Right hindlimb (tissue), 1 donor: ENCODE measurements around the gene HIKESHI.
"Not testable (repeated sequence)": the region's sequence is repeated elsewhere in the genome, so short reads cannot be mapped to it uniquely, and the experiment has no call there.

Experiments used
- DNase-seq: peaks from one replicate; pipeline ENCODE4 v3.0.0-alpha.2; 2018

The HIKESHI gene, protein sequence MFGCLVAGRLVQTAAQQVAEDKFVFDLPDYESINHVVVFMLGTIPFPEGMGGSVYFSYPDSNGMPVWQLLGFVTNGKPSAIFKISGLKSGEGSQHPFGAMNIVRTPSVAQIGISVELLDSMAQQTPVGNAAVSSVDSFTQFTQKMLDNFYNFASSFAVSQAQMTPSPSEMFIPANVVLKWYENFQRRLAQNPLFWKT

GRCh38 chr11:86302092-86302793 is at the start of gene HIKESHI:
Gene HIKESHI, plus strand, starts transcription at chr11:86302240. Its CDS starts 209 bp downstream, at chr11:86302449.
- peak; percentile 99 for DNase-seq

DNA sequence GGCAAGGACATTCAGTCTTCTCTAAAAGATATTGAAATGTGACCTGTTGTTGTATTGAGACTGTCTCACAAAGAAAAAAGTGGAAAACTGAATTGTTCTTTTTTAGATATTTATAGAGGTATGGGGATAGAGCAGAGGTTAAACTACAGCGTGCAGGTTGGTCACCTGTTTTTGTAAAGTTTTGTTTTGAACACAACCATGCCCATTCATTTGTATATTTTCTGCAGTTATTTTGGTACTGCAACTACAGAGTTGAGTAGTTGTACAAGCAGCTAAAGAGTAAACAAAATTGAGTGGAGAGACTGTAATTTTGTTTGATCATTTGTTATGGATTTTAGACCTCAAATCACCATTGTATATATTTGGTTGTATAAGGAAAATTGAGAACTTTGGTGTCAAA is 46.1 kb upstream of the HIKESHI start:
- no peak for DNase-seq

GRCh38 chr11:86256608-86257007 is 45.4 kb upstream of the HIKESHI start:
- DNase-seq: no peak

DNA sequence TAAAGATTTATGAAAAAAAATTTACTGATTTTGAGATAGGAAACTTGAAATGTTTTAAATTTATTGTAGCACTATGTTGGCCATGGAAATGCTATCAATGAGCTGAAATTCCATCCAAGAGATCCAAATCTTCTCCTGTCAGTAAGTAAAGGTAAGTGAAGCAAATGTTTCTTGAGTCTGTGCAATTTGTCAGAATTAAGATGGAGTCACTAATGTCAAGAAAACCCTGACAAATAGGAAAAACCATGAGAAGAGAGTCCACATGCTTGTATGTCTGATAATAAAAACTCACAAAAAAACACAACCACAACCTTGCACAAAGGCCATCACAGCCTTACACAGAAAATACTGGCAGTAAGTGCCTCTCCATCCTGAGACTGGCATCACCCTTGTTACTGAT is 44.6 kb upstream of the HIKESHI start:
- DNase-seq: no peak

DNA sequence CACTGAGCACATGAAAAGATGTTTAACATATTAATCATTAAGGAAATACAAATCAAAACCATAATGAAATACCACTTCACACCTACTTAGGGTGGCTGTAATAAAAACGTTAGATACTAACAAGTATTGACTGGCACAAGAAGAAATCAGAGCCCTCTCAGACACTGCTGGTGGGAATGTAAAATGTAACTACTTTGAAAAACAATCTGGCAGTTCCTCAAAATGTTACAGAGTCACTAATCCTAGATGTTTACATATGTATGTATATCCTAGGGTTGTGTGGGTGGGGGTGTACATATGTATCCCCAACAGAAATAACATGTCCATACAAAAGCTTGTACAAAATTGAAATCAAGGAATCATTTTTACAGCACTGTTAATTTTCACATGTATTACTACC is 42.3 kb upstream of the HIKESHI start:
- DNase-seq: no peak

- no peak for DNase-seq
These were observed 40.7 kb upstream of the HIKESHI start for GRCh38 chr11:86261328-86261727.

DNA sequence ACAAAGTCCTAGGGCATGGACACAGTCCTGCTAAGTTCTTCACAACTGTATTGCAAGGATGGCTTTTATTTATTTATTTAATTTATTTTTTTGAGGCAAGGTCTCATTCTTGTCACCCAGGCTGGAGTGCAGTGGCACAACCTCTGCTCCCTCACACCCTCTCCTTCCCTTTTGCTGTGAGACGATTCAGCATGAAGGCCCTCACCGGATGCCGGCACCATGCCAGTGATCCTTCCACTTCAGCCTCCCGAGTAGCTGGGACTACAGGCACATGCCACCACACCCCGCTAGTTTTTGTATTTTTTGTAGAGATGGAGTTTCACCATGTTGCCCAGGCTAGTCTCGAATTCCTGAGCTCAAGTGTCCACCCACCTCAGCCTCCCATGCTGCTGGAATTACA is 39.7 kb upstream of the HIKESHI start:
- no peak for DNase-seq

GRCh38 chr11:86264649-86265048 is 37.4 kb upstream of the HIKESHI start:
- DNase-seq: no peak

DNA sequence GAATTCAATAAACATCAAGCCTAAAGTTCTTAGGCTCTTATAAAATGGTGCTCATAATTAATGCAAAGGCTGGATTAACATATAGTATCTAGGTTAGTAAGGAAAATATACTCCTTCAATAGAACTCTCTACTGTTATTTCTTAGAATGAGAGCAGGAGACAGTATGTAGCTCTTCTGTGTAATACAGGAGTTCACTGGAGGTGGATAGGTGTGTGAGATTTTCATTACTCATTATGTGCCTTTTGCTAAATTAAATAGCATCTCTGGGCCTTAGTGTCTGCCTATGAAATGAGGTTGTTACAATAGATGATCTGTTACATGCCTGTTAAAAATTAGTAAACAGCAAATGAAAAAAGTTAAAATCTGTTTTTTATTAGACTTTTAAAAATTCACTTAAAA is 36.8 kb upstream of the HIKESHI start:
- no peak for DNase-seq

DNA sequence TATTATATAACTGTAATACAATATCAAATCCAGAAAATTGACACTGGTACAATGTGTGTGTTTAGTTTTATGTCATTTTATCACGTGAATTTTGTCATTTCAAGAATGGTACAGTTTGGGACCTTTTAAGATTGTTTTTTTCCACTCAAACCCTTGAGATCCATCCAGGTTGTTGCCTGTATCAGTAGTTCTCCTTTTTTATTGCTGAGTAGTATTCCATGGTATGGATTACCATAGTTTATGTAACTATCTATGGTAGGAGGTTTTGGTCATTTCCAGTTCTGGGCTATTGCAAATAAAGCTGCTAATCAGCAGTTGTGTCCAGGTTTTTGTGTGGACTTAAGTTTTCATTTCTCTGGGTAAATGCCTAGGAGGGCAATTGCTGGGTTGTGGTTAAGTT is 32.4 kb upstream of the HIKESHI start:
- no peak for DNase-seq

DNA sequence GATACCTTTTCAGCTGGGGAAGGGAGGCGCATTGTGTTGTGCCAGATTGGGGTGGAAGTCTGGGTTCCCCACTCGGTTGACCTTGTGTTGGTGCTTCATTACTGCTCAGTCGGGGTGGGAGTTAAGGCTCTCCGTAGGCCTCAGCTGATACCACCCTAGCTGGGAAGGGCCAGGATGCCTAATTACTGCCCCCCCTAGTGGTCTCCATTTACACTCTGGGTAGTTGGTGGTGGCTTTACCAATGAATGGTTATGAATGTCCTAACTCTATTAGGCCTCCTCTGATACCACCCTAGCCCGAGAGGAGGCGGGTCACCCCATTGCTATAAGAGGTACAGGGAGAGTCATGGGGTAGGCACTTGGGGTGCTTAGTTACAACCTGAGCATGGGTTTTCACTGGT is 27.5 kb upstream of the HIKESHI start:
- no peak for DNase-seq

- no peak for DNase-seq
These were observed 27.0 kb upstream of the HIKESHI start for GRCh38 chr11:86274999-86275398.

DNA sequence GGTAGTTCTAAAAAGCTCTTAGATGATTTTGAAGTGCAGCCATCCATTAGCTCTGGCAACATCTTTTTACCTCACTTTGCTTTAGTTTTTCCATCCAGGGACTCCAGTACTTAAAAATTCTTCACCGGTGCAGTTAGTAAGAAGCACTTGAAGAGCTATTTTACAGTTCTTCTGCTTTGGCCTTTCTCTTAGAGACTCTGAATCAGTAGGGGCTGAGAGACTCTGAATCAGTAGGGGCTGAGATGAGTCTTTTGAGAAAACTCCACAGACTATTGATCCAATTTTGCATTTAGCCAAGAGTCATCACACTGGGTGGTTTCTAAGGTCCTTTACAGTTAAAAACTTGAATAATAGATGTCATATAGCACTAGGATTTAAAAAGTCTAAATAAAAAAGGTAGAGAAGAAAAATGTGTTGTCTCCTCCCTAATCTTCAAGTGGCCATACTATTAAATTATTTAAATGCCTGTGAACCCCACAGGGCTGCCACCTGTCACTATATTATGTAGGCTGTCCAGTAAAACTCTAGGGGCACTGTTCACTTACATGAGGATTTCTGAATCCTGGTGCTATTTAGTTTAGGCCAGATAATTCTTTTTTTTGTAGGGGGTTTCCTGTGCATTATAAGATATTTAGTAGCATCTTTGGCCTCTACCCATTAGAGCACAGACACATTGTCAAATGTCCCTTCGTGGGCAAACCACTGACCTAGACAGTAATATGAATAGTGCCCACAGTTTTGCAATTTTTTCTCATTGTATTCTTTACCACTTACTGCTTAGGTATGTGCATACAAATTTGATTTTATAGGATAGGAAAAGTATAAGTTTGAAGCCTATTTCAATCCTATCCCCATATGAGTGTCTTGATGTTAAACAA is 26.3 kb upstream of the HIKESHI start:
- DNase-seq: no peak

DNA sequence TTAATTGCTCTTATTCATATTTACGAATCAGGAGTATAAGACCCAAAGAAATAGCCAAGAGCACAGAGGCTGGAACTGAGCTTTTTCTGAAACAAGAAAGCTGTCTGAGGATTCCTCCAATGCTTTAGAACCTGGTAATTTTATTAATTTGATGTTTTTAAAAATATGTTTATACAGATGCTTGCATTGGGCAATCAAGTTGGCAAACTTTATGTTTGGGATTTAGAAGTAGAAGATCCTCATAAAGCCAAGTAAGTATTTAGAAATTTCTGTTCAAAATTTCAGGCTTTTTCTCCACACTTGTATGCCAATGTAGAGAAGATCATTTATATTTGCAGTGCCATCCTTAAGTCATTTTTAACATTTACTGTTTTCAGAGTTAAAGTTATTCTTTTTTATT is 24.3 kb upstream of the HIKESHI start:
- no peak for DNase-seq

DNA sequence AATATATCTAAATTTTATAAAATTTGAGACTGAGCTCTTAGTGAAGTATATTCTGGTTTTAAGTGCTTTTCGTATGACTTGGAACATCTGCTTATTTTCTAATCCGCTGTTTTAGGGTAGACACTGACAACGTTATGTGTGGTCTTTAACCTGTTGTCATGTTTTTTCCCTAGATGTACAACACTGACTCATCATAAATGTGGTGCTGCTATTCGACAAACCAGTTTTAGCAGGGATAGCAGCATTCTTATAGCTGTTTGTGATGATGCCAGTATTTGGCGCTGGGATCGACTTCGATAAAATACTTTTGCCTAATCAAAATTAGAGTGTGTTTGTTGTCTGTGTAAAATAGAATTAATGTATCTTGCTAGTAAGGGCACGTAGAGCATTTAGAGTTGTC is 23.8 kb upstream of the HIKESHI start:
- DNase-seq: no peak

DNA sequence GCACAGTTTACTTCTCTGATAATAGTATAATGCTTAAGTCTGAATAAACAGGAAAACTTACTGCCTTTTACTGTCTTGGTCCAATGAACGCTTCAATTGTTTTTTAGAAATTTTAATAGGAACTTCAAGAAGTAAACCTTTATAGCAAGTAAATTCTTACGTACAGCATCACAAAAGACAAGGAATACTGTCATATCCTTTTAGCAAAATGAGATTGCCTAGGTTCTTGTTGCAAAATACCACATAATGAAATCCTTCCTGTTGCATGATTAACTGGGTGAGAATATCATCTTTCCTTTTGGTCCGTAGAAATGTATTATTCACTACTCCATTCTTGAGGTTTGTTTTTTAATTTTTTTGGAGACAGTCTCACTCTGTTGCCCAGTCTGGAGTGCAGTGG is 22.3 kb upstream of the HIKESHI start:
- DNase-seq: no peak

GRCh38 chr11:86287468-86287796 is 14.6 kb upstream of the HIKESHI start:
- no peak for DNase-seq

GRCh38 chr11:86288776-86289507 is 13.1 kb upstream of the HIKESHI start:
- DNase-seq: no peak

DNA sequence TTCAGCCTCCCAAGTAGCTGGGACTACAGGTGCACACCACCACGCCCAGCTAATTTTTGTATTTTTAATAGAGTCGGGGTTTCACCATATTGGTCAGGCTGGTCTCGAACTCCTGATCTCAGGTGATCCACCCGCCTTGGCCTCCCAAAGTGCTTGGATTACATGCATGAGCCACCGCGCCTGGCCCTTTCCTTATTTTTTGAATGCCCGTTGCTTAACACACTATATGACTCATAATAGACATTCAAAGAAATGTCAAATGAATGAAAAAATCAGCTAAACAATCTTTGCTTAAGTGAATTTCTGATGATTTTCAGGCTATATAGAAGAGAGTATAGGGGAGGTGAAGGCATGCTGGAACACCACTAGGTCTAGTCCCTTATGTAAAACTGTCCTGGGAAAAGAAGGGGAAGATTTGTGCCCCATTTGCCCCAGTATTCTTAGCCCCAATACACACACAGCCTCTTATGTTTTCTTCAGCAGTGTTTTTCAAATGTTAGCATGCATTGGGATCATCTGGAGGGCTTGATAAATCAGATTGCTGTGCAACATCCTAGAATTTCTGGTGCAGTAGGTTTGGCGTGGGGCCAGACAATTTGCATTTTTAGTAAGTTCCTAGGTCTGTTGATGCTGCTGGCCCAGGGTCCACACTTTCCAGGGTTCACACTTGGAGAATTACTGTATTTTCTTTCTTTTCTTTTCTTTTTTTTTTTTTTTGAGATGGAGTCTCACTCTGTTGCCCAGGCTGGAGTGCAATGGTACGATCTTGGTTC is 12.3 kb upstream of the HIKESHI start:
- not testable (repeated sequence) for DNase-seq

DNA sequence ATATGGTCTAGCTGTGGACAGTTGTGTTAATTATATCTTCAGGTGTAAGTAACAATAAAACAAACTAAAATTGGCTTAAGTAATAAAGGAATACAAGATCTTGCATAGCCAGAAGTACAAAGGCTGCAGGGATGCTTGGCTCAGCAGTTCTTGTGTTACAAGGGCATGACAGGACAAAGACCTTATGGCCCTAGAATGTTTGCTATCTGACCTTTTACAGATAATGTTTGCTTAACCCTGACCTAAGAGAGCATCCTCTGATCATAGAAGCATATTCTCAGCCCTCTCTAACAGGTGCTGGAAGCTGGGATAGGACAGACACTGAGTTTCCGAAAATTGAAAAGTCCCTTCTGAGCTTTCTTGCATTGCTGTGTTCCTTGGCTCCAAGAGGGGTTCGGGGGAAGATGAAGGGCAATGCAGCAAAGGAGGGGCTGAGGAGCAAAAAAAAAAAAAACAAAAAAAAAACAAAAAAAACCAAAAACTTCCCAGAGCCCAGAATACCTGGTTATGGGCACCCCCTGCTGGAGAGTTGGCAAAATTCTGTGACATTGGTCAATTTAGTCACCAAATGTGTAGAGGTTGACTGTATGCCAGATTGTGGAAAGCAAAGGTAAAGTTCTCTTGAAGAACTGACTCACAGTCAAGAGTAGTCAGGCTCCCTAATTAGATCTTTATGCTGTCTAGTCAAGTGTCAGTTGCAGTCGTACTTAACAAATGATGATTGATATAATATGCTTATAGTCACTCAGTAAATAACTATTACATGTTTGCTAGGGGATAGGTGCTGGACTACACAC is 10.4 kb upstream of the HIKESHI start:
- DNase-seq: peak; percentile 52

DNA sequence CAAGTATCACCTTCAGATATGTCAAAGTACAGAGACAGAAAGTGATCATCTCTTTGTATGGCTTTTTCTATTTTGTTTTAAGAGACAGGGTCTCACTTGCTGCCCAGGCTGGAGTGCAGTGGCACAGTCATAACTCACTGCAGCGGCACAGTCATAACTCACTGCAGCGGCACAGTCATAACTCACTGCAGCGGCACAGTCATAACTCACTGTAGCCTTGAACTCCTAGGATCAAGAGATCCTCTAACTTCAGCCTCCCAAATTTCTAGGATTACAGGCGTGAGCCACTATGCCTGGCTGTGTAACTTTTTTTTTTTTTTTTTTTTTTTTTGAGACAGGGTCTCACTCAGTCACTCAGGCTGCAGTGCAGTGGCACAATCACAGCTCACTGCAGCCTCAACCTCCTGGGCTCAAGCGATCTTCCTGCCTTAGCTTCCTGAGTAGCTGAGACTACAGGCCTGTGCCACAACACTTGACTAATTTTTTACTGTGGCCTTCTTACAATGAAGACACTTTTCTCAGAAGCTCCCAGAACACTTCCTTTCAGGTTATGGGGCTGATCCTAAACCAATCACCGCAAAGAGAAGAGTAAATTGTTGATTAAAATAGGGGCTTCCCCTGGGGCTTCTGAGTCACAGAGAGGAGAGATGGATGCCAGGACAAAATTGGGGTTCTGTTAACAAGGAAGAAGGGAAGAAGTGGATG is 9.0 kb upstream of the HIKESHI start:
- DNase-seq: no peak
